ENCODE data around the gene MYO16.

DNA sequence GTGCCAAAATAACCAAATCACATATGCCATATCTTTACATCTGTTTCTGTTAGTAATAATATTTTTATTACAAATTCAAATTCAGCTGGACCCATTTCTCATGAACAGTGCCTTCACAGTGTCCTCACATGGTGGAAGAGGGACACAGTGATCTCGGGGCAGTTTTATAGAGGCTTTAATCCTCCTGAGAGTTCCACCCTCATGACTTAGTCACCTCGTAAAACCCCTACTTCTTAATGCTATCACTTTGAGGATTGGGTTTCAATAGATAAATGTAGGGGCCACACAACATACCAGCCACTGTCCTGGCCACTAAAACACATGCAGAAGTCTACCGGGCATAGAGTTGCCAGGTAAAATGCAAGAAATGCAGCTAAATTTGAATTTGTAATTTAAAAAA lies 201.5 kb downstream of the MYO16 start:
- TF ChIP-seq CTCF (IDR thresholded peaks at IDR 0.05; ENCODE audit: insufficient read depth, low read length, poor library complexity, severe bottlenecking) (no peak), EZH2phosphoT487 (conservative IDR thresholded peaks at IDR 0.05; ENCODE audit: low read length) (no peak)
